ENCODE data around the gene LIFR.
"Not testable (repeated sequence)": the region's sequence is repeated elsewhere in the genome, so short reads cannot be mapped to it uniquely, and the experiment has no call there.

LIFR gene

GRCh38 chr5:38567306-38567705 is 10.9 kb upstream of the LIFR start:
- not testable (repeated sequence) for H3K4ac ChIP-seq (ENCODE audit: low read depth, low read length); DNase-seq; H2AK5ac ChIP-seq (ENCODE audit: low read length); H3K18ac ChIP-seq (ENCODE audit: low read length); H3K27ac ChIP-seq (ENCODE audit: low read depth, low read length); H2BK120ac ChIP-seq (ENCODE audit: insufficient read depth, low read length, poor library complexity); H4K8ac ChIP-seq (ENCODE audit: low read depth, low read length); H3K9ac ChIP-seq (ENCODE audit: low read length); H3K79me1 ChIP-seq (ENCODE audit: low read length); H2BK12ac ChIP-seq (ENCODE audit: low read length); H3K27me3 ChIP-seq (ENCODE audit: insufficient read depth, low read length); H3K4me3 ChIP-seq (ENCODE audit: low read depth, low read length); H4K12ac ChIP-seq (ENCODE audit: low read depth, low read length); H3K23ac ChIP-seq (ENCODE audit: low read length); H3K14ac ChIP-seq (ENCODE audit: low read length); H3K4me2 ChIP-seq (ENCODE audit: low read length); H3K4me1 ChIP-seq (ENCODE audit: control insufficient read depth in 1 of 2, insufficient read depth in 2 of 2, low read length in 2 of 2); H3K36me3 ChIP-seq (ENCODE audit: control insufficient read depth in 1 of 2, insufficient read depth in 2 of 2, low read length in 2 of 2); H4K91ac ChIP-seq (ENCODE audit: low read depth, low read length); H3K9me3 ChIP-seq (ENCODE audit: insufficient read depth, low read depth, low read length); H2AFZ ChIP-seq (ENCODE audit: insufficient read depth, low read length, poor library complexity); H2BK5ac ChIP-seq (ENCODE audit: low read depth, low read length, poor library complexity); H3K79me2 ChIP-seq (ENCODE audit: control insufficient read depth, insufficient read depth, low read length, poor library complexity)
- WGBS (ENCODE audit: extremely low coverage, insufficient coverage, insufficient read length), result no CpG with 5 or more reads among the region's 2 CpGs

- WGBS (ENCODE audit: extremely low coverage, insufficient coverage, insufficient read length), result no CpG with 5 or more reads among the region's 5 CpGs
- Histone ChIP-seq H2AFZ (ENCODE audit: insufficient read depth, low read length, poor library complexity) (no peak overlapping the region), H3K23ac (ENCODE audit: low read length) (no peak overlapping the region), H3K4ac (ENCODE audit: low read depth, low read length) (no peak overlapping the region), H3K27ac (ENCODE audit: low read depth, low read length) (no peak overlapping the region), H2AK5ac (ENCODE audit: low read length) (no peak overlapping the region), H3K9me3 (ENCODE audit: insufficient read depth, low read depth, low read length) (no peaks in the 10 kb centered on the region), H3K14ac (ENCODE audit: low read length) (no peak overlapping the region), H4K8ac (ENCODE audit: low read depth, low read length) (no peak overlapping the region), H4K91ac (ENCODE audit: low read depth, low read length) (no peak overlapping the region), H3K9ac (ENCODE audit: low read length) (no peak overlapping the region), H3K18ac (ENCODE audit: low read length) (no peak overlapping the region), H2BK5ac (ENCODE audit: low read depth, low read length, poor library complexity) (no peak overlapping the region), H3K79me2 (ENCODE audit: control insufficient read depth, insufficient read depth, low read length, poor library complexity) (no peaks in the 10 kb centered on the region), H2BK120ac (ENCODE audit: insufficient read depth, low read length, poor library complexity) (no peak overlapping the region), H4K12ac (ENCODE audit: low read depth, low read length) (no peak overlapping the region), H3K4me2 (ENCODE audit: low read length) (no peak overlapping the region), H3K27me3 (ENCODE audit: insufficient read depth, low read length) (no peaks in the 10 kb centered on the region), H2BK12ac (ENCODE audit: low read length) (no peak overlapping the region), H3K79me1 (ENCODE audit: low read length) (no peaks in the 10 kb centered on the region), H3K4me1 (ENCODE audit: control insufficient read depth in 1 of 2, insufficient read depth in 2 of 2, low read length in 2 of 2) (peaks cover 0 to 2% of the 10 kb centered on the region in 2 experiments), H3K4me3 (ENCODE audit: low read depth, low read length) (no peak overlapping the region), H3K36me3 (ENCODE audit: control insufficient read depth in 1 of 2, insufficient read depth in 2 of 2, low read length in 2 of 2) (no peaks in the 10 kb centered on the region)
- DNase-seq, result no peak
Measured at GRCh38 chr5:38563624-38564023, 7.2 kb upstream of the LIFR start.

GRCh38 chr5:38562444-38563210 is 6.2 kb upstream of the LIFR start:
- no peak overlapping the region for H2BK5ac ChIP-seq (ENCODE audit: low read depth, low read length, poor library complexity)
- H4K8ac ChIP-seq (ENCODE audit: low read depth, low read length), result no peak overlapping the region
- no peak for DNase-seq
- H2BK120ac ChIP-seq (ENCODE audit: insufficient read depth, low read length, poor library complexity), result no peak overlapping the region
- H4K91ac ChIP-seq (ENCODE audit: low read depth, low read length), result no peak overlapping the region
- no peaks in the 10 kb centered on the region for H3K9me3 ChIP-seq (ENCODE audit: insufficient read depth, low read depth, low read length)
- H4K12ac ChIP-seq (ENCODE audit: low read depth, low read length), result no peak overlapping the region
- H2AK5ac ChIP-seq (ENCODE audit: low read length), result no peak overlapping the region
- no peak overlapping the region for H3K18ac ChIP-seq (ENCODE audit: low read length)
- H3K79me1 ChIP-seq (ENCODE audit: low read length), result no peaks in the 10 kb centered on the region
- H3K79me2 ChIP-seq (ENCODE audit: control insufficient read depth, insufficient read depth, low read length, poor library complexity), result no peaks in the 10 kb centered on the region
- no peak overlapping the region for H2AFZ ChIP-seq (ENCODE audit: insufficient read depth, low read length, poor library complexity)
- no peak overlapping the region for H3K4me2 ChIP-seq (ENCODE audit: low read length)
- H3K4me1 ChIP-seq (ENCODE audit: control insufficient read depth in 1 of 2, insufficient read depth in 2 of 2, low read length in 2 of 2), result peaks cover 0 to 2% of the 10 kb centered on the region in 2 experiments
- no CpG with 5 or more reads among the region's 5 CpGs for WGBS (ENCODE audit: extremely low coverage, insufficient coverage, insufficient read length)
- H2BK12ac ChIP-seq (ENCODE audit: low read length), result no peak overlapping the region
- no peak overlapping the region for H3K4me3 ChIP-seq (ENCODE audit: low read depth, low read length)
- H3K36me3 ChIP-seq (ENCODE audit: control insufficient read depth in 1 of 2, insufficient read depth in 2 of 2, low read length in 2 of 2), result no peaks in the 10 kb centered on the region
- no peak overlapping the region for H3K4ac ChIP-seq (ENCODE audit: low read depth, low read length)
- H3K9ac ChIP-seq (ENCODE audit: low read length), result no peak overlapping the region
- H3K14ac ChIP-seq (ENCODE audit: low read length), result no peak overlapping the region
- no peak overlapping the region for H3K23ac ChIP-seq (ENCODE audit: low read length)
- no peak overlapping the region for H3K27ac ChIP-seq (ENCODE audit: low read depth, low read length)
- no peaks in the 10 kb centered on the region for H3K27me3 ChIP-seq (ENCODE audit: insufficient read depth, low read length)

- no peak overlapping the region for H3K4me3 ChIP-seq (ENCODE audit: low read depth, low read length)
- H3K9ac ChIP-seq (ENCODE audit: low read length), result no peak overlapping the region
- no peak overlapping the region for H2BK12ac ChIP-seq (ENCODE audit: low read length)
- no peak overlapping the region for H3K14ac ChIP-seq (ENCODE audit: low read length)
- H3K27me3 ChIP-seq (ENCODE audit: insufficient read depth, low read length), result no peaks in the 10 kb centered on the region
- H4K12ac ChIP-seq (ENCODE audit: low read depth, low read length), result no peak overlapping the region
- no peak overlapping the region for H3K23ac ChIP-seq (ENCODE audit: low read length)
- H3K4me2 ChIP-seq (ENCODE audit: low read length), result no peak overlapping the region
- H3K18ac ChIP-seq (ENCODE audit: low read length), result no peak overlapping the region
- peaks cover 12% of the 10 kb centered on the region for H3K79me1 ChIP-seq (ENCODE audit: low read length)
- no peak overlapping the region for H3K27ac ChIP-seq (ENCODE audit: low read depth, low read length)
- H3K4ac ChIP-seq (ENCODE audit: low read depth, low read length), result no peak overlapping the region
- H2AK5ac ChIP-seq (ENCODE audit: low read length), result no peak overlapping the region
- no peak overlapping the region for H4K8ac ChIP-seq (ENCODE audit: low read depth, low read length)
- WGBS (ENCODE audit: extremely low coverage, insufficient coverage, insufficient read length), result no CpG with 5 or more reads among the region's 3 CpGs
- DNase-seq, result no peak
- H3K36me3 ChIP-seq (ENCODE audit: control insufficient read depth in 1 of 2, insufficient read depth in 2 of 2, low read length in 2 of 2), result no peaks in the 10 kb centered on the region
- H3K9me3 ChIP-seq (ENCODE audit: insufficient read depth, low read depth, low read length), result no peaks in the 10 kb centered on the region
- peaks cover 0 to 2% of the 10 kb centered on the region in 2 experiments for H3K4me1 ChIP-seq (ENCODE audit: control insufficient read depth in 1 of 2, insufficient read depth in 2 of 2, low read length in 2 of 2)
- H2BK5ac ChIP-seq (ENCODE audit: low read depth, low read length, poor library complexity), result no peak overlapping the region
- H4K91ac ChIP-seq (ENCODE audit: low read depth, low read length), result no peak overlapping the region
- H3K79me2 ChIP-seq (ENCODE audit: control insufficient read depth, insufficient read depth, low read length, poor library complexity), result peaks cover 10% of the 10 kb centered on the region
- H2BK120ac ChIP-seq (ENCODE audit: insufficient read depth, low read length, poor library complexity), result no peak overlapping the region
- no peak overlapping the region for H2AFZ ChIP-seq (ENCODE audit: insufficient read depth, low read length, poor library complexity)
Measured at GRCh38 chr5:38559428-38559827, 3.0 kb upstream of the LIFR start.
